GM12878 (cell line): Measurements from ENCODE around the gene KCNK4.

Source experiments
- BRCA1 ChIP-seq: IDR thresholded peaks from 2 replicates; pipeline ENCODE4 v1.6.1; 2011; ENCODE audit warnings: low read depth, low read length, improper control_type of control experiment
- CHD4 ChIP-seq: fragments of 200-600 bp; sonication (generic); IDR thresholded peaks from 2 replicates; pipeline ENCODE4 v1.6.1; 2016; ENCODE audit warnings: mild to moderate bottlenecking
- CTCF ChIP-seq, 3 experiments: IDR thresholded peaks in 2 of 3; conservative IDR thresholded peaks in 1 of 3; 2 replicates each; pipeline ENCODE4 v1.5.1; 2011; ENCODE audit warnings: low read depth in 3 of 3, low read length in 3 of 3, mild to moderate bottlenecking in 3 of 3, control low read depth in 2 of 3, moderate library complexity in 2 of 3, inconsistent platforms in 1 of 3, mixed read lengths in 1 of 3; ENCODE audit not compliant: control insufficient read depth in 2 of 3, insufficient read depth in 1 of 3; ENCODE audit errors: extremely low read depth in 1 of 3
- EZH2 ChIP-seq: IDR thresholded peaks from 2 replicates; pipeline ENCODE4 v1.6.1; 2012; ENCODE audit warnings: low read depth, mild to moderate bottlenecking, control low read depth, inconsistent platforms, low read length, borderline replicate concordance; ENCODE audit not compliant: control insufficient read depth
- HDAC2 ChIP-seq: fragments of 200-600 bp; sonication (generic); IDR thresholded peaks from 2 replicates; pipeline ENCODE4 v1.6.1; 2017
- IRF4 ChIP-seq: IDR thresholded peaks from 2 replicates; pipeline ENCODE4 v1.6.1; 2011; ENCODE audit warnings: low read depth, low read length
- NFIC ChIP-seq: IDR thresholded peaks from 2 replicates; pipeline ENCODE4 v1.6.1; 2012; ENCODE audit warnings: low read depth, mild to moderate bottlenecking, inconsistent platforms, low read length, moderate library complexity
- NFYB ChIP-seq: IDR thresholded peaks from 2 replicates; pipeline ENCODE4 v1.6.1; 2011; ENCODE audit warnings: low read depth, mild to moderate bottlenecking, low read length, improper control_type of control experiment, moderate library complexity; ENCODE audit not compliant: insufficient read depth
- POLR2A ChIP-seq: IDR thresholded peaks from 2 replicates; pipeline ENCODE4 v1.6.1; 2011; ENCODE audit warnings: low read depth, mild to moderate bottlenecking, low read length
- POU2F2 ChIP-seq: IDR thresholded peaks from 3 replicates; pipeline ENCODE4 v1.6.1; 2011; ENCODE audit warnings: low read depth, mild to moderate bottlenecking, low read length, borderline replicate concordance
- TARDBP ChIP-seq: IDR thresholded peaks from 2 replicates; pipeline ENCODE4 v1.6.1; 2016; ENCODE audit warnings: borderline replicate concordance
- TBL1XR1 ChIP-seq: IDR thresholded peaks from 2 replicates; pipeline ENCODE4 v1.6.1; 2012; ENCODE audit warnings: low read depth, low read length, improper control_type of control experiment
- TCF3 ChIP-seq: IDR thresholded peaks from 2 replicates; pipeline ENCODE4 v1.6.1; 2012; ENCODE audit warnings: low read depth, mild to moderate bottlenecking, low read length, borderline replicate concordance; ENCODE audit not compliant: insufficient read depth
- USF2 ChIP-seq: IDR thresholded peaks from 2 replicates; pipeline ENCODE4 v1.6.1; 2011; ENCODE audit warnings: low read depth, low read length, improper control_type of control experiment, borderline replicate concordance

- no peak for TF ChIP-seq TBL1XR1
- no peak for TF ChIP-seq BRCA1
- no peak for TF ChIP-seq CHD4
- 0 out of 3 replicates have a peak, but pooled peaks have one; percentile 9 for TF ChIP-seq POU2F2
- 0 out of 2 replicates have a peak, but pooled peaks have one; percentile 57 for TF ChIP-seq POLR2A
- TF ChIP-seq NFIC, result no peak
- TF ChIP-seq USF2, result no peak; the same call in 1 of the 2 replicates
- TF ChIP-seq HDAC2, result no peak
- TF ChIP-seq CTCF (IDR thresholded peaks at IDR 0.05 in 2 of 3, conservative IDR thresholded peaks at IDR 0.05 in 1 of 3; ENCODE audit: control insufficient read depth in 2 of 3, extremely low read depth in 1 of 3, insufficient read depth in 1 of 3, low read depth in 3 of 3, low read length in 3 of 3), result peak; percentile 89 to 94 (median 93); a peak in 5 of 6 replicates
- TF ChIP-seq TCF3, result no peak
- TF ChIP-seq NFYB, result no peak
- TF ChIP-seq EZH2, result no peak
- TF ChIP-seq TARDBP, result 0 out of 2 replicates have a peak, but pooled peaks have one; percentile 25
- no peak for TF ChIP-seq IRF4
Observed at GRCh38 chr11:64304316-64305072, 13.4 kb downstream of the KCNK4 start.
